ENCODE data around the gene PRPF40A.

The PRPF40A gene

DNA sequence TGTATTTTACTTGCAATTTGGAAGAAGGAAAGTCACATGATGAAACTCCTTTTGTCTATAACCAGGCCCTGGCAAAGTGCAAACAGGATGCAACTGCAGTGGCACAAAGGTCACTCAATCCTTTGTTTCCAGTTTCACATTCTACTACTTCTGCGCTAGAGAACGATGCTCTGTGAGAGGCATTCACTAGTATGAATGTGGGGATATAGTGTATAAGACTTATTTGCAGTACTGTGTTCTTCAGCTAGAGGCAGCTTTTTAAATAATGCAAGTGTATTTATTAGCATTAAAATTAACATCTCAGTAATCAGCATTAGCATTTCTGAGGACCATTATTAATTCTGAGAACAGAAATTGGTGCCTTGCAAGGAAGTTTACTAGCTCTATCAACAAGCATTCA lies 68.9 kb downstream of the PRPF40A start:
- Histone ChIP-seq H3K36me3 (ENCODE audit: low read depth) (peaks cover 70% of the 10 kb centered on the region), H3K27ac (ENCODE audit: poor library complexity, severe bottlenecking) (no peak overlapping the region), H3K4me1 (ENCODE audit: insufficient read depth, poor library complexity, severe bottlenecking) (peaks cover 9% of the 10 kb centered on the region), H3K27me3 (ENCODE audit: insufficient read depth, poor library complexity, severe bottlenecking) (no peaks in the 10 kb centered on the region), H3K4me3 (ENCODE audit: severe bottlenecking) (no peak overlapping the region), H3K9me3 (ENCODE audit: severe bottlenecking) (no peaks in the 10 kb centered on the region)
- TF ChIP-seq CTCF (IDR thresholded peaks at IDR 0.05; ENCODE audit: poor library complexity, severe bottlenecking): peak; percentile 31
- DNase-seq (ENCODE audit: low spot score) (no peak), ATAC-seq (ENCODE audit: low read depth) (0 out of 3 replicates have a peak, but pooled peaks have one; percentile 17)

- Histone ChIP-seq H3K4me3 (ENCODE audit: severe bottlenecking) (no peak overlapping the region), H3K9me3 (ENCODE audit: severe bottlenecking) (no peaks in the 10 kb centered on the region), H3K36me3 (ENCODE audit: low read depth) (peaks cover 69% of the 10 kb centered on the region), H3K27ac (ENCODE audit: poor library complexity, severe bottlenecking) (peak overlapping the region; percentile 38), H3K27me3 (ENCODE audit: insufficient read depth, poor library complexity, severe bottlenecking) (no peaks in the 10 kb centered on the region), H3K4me1 (ENCODE audit: insufficient read depth, poor library complexity, severe bottlenecking) (peaks cover 9% of the 10 kb centered on the region)
- no peak for TF ChIP-seq CTCF (IDR thresholded peaks at IDR 0.05; ENCODE audit: poor library complexity, severe bottlenecking)
- ATAC-seq (ENCODE audit: low read depth): no peak
- DNase-seq (ENCODE audit: low spot score): no peak
Observed at GRCh38 chr2:152647552-152647951, 69.7 kb downstream of the PRPF40A start.

- ATAC-seq (ENCODE audit: low read depth) (peak; percentile 94), DNase-seq (ENCODE audit: low spot score) (no peak)
- TF ChIP-seq CTCF (IDR thresholded peaks at IDR 0.05; ENCODE audit: poor library complexity, severe bottlenecking): no peak
- H3K9me3 ChIP-seq (ENCODE audit: severe bottlenecking): no peaks in the 10 kb centered on the region
- peaks cover 9% of the 10 kb centered on the region for H3K4me1 ChIP-seq (ENCODE audit: insufficient read depth, poor library complexity, severe bottlenecking)
- peaks cover 69% of the 10 kb centered on the region for H3K36me3 ChIP-seq (ENCODE audit: low read depth)
- no peaks in the 10 kb centered on the region for H3K27me3 ChIP-seq (ENCODE audit: insufficient read depth, poor library complexity, severe bottlenecking)
- H3K27ac ChIP-seq (ENCODE audit: poor library complexity, severe bottlenecking): peak overlapping the region; percentile 38
- no peak overlapping the region for H3K4me3 ChIP-seq (ENCODE audit: severe bottlenecking)
Observed at GRCh38 chr2:152646775-152647174, 70.5 kb downstream of the PRPF40A start.

DNA sequence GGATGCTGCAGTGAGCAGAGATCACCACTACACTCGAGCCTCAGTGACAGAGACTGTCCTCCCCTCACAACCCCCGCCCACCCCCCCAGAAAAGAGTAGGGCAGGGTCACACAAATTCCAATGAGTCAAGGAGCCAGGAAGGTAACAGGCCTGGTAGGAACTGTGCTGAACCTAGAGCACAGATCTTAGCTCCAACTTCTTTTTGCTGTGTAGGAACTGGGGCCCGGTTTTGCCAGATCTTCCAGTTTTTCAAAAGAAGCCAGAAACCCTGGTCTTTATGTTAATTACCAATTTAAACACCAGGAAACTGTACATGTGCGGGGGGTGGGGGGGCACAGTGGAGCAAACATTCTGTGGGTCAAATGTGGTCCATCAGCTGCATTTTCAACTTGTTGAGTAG lies 71.0 kb downstream of the PRPF40A start:
- no peak for TF ChIP-seq CTCF (IDR thresholded peaks at IDR 0.05; ENCODE audit: poor library complexity, severe bottlenecking)
- H3K27ac ChIP-seq (ENCODE audit: poor library complexity, severe bottlenecking): peak overlapping the region; percentile 38
- no peak for DNase-seq (ENCODE audit: low spot score)
- H3K27me3 ChIP-seq (ENCODE audit: insufficient read depth, poor library complexity, severe bottlenecking): no peaks in the 10 kb centered on the region
- no peak overlapping the region for H3K4me3 ChIP-seq (ENCODE audit: severe bottlenecking)
- H3K9me3 ChIP-seq (ENCODE audit: severe bottlenecking): no peaks in the 10 kb centered on the region
- peaks cover 72% of the 10 kb centered on the region for H3K36me3 ChIP-seq (ENCODE audit: low read depth)
- no peak for ATAC-seq (ENCODE audit: low read depth)
- H3K4me1 ChIP-seq (ENCODE audit: insufficient read depth, poor library complexity, severe bottlenecking): peaks cover 9% of the 10 kb centered on the region

DNA sequence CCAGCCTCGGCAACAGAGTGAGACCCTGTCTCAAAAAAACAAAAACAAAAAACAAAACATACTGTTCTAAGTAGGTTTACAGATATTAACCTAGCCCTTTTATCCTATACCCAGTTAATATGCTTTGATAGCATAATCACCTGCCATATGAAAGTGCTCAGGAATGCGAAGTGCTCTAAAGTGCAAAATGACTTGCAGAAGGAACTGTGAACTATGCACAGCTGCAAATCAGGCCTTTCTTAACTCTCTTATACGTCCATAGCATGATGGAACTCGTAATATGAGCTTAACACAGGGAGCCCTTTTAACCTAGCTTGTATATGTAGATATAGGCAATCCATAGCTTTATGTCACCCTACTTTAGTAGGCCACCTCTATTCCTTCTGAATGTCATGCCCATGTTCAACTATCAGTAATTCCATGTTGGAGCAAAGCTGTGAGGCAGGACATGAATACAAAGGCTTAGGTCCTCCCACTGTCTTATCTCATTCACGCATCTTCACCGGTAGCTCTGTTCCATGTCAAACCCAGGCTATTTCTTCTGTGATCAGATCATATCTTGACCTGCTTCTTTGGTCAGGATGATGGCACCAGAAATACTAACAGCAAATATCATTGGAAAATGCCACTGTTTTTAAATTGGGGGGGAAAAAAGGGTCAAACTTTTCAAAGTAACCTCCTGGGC lies 72.9 kb downstream of the PRPF40A start:
- Histone ChIP-seq H3K4me1 (ENCODE audit: insufficient read depth, poor library complexity, severe bottlenecking) (peaks cover 9% of the 10 kb centered on the region), H3K27me3 (ENCODE audit: insufficient read depth, poor library complexity, severe bottlenecking) (no peaks in the 10 kb centered on the region), H3K9me3 (ENCODE audit: severe bottlenecking) (no peaks in the 10 kb centered on the region), H3K36me3 (ENCODE audit: low read depth) (peaks cover 74% of the 10 kb centered on the region), H3K4me3 (ENCODE audit: severe bottlenecking) (no peak overlapping the region), H3K27ac (ENCODE audit: poor library complexity, severe bottlenecking) (no peak overlapping the region)
- no peak for TF ChIP-seq CTCF (IDR thresholded peaks at IDR 0.05; ENCODE audit: poor library complexity, severe bottlenecking)
- no peak for ATAC-seq (ENCODE audit: low read depth)
- no peak for DNase-seq (ENCODE audit: low spot score)
